ENCODE results near the gene RTN4RL1. TPM values are rescaled to one million over a fixed set of nuclear protein-coding genes. Genes with fewer than 3 reads are reported as not detected.

Gene RTN4RL1
- total and polyA plus RNA-seq, 11 donors = 1.7 to 4.9 (median 2.7) TPM

DNA sequence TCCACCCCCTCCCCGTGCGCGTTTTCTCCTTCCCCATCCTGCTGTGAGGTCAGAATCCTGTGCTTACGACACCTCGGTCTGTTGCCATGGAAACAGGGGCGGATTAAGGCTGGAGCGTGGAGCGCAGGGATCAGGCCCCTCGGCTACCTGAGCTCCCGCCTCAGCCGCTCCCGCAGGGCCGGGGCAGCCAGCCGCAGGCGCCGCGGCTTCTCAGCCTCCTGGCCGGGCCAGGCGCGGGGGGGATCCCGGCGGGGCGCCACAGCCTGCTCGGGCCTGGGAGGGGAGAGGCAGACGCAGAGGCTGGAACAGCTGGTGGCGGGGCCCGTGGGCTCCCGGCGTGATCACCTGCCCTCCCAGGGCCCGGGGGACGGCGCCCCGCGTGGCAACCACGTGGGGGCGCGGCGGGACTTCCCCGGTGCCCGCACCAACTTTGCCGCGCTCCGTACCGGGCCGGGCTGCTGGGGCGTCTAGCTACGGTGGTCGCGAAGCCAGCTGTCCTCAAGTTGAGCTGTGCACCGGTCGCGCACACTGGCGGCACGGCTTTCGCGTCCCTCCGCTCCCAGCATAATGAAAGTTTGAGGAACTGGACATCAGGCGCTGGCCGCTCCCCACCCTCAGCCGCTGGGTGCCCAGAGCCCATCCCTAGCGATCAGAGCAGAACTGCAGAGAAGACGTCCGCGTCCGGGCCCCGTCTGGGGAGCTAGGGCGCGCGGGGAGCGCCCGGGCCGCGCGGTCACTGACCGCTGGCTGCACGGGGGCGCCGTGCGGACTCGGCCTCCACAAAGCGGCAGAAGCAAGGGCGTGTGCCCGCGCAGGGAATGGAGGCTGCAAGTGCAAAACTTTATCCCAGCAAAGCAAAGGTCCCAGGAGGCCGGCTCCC, 1.2 kb downstream of the RTN4RL1 start:
- DNase-seq = peak in 1 of 5 donors; percentile 57
- peaks cover 3 to 43% (median 26%) of the 10 kb centered on the region in 12 donors for H3K4me1 ChIP-seq
- TF ChIP-seq, protein P1, sequence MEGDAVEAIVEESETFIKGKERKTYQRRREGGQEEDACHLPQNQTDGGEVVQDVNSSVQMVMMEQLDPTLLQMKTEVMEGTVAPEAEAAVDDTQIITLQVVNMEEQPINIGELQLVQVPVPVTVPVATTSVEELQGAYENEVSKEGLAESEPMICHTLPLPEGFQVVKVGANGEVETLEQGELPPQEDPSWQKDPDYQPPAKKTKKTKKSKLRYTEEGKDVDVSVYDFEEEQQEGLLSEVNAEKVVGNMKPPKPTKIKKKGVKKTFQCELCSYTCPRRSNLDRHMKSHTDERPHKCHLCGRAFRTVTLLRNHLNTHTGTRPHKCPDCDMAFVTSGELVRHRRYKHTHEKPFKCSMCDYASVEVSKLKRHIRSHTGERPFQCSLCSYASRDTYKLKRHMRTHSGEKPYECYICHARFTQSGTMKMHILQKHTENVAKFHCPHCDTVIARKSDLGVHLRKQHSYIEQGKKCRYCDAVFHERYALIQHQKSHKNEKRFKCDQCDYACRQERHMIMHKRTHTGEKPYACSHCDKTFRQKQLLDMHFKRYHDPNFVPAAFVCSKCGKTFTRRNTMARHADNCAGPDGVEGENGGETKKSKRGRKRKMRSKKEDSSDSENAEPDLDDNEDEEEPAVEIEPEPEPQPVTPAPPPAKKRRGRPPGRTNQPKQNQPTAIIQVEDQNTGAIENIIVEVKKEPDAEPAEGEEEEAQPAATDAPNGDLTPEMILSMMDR (IDR thresholded peaks at IDR 0.05) = peak in 1 of 12 donors; percentile 2
- TF ChIP-seq POLR2A (IDR thresholded peaks at IDR 0.05) = no peak

DNA sequence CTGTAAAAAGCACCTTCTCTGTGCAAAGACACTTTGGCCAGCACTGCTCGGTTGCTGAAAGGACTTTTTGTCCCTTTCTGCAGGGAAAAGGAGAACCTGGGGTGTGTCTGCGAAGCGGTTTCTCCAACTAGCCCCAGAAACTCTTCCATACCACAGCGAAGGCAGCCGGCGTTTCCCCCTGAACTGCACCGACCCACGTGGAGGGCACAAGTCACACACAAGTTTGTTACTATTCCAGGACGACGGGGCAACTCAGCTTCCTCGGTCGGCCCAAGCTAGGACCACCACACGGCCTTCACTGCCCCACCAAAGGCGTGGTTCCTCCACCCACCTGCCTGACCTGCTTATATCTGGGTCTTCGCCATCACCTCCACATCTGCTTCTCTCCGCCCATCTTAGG, 1.9 kb downstream of the RTN4RL1 start:
- ATAC-seq (no peak), DNase-seq (no peak)
- Histone ChIP-seq H3K9me3 (no peaks in the 10 kb centered on the region), H3K27me3 (peaks cover 0 to 47% (median 0%) of the 10 kb centered on the region in 9 donors), H3K4me3 (peak overlapping the region in 1 of 12 donors; percentile 57), H3K27ac (no peak overlapping the region), H3K4me1 (peaks cover 3 to 37% (median 26%) of the 10 kb centered on the region in 12 donors), H3K36me3 (no peaks in the 10 kb centered on the region)
- 70 to 86% (median 74%) methylated on average over 16 of the region's 16 CpGs for WGBS, 4 donors
- intact Hi-C loops (cut with DNase I) = loop anchor here in 3 of 10 donors (5.0 to 10.0 kb wide), 4 partner anchors 51 to 368 kb away; partner anchors contain the start of gene WDR81 (in 1 of the 3)
- TF ChIP-seq, protein P1 (IDR thresholded peaks at IDR 0.05) = no peak
- no peak for TF ChIP-seq POLR2A (IDR thresholded peaks at IDR 0.05)

More for the DNA sequence above, 1.2 kb downstream of the RTN4RL1 start:
- peaks cover 0 to 47% (median 0%) of the 10 kb centered on the region in 9 donors for H3K27me3 ChIP-seq
- no peaks in the 10 kb centered on the region for H3K9me3 ChIP-seq
- H3K27ac ChIP-seq = peak overlapping the region in 2 of 12 donors; percentile 79 to 88
- H3K36me3 ChIP-seq = no peaks in the 10 kb centered on the region
- peak overlapping the region; percentile 35 to 85 (median 62) for H3K4me3 ChIP-seq
- WGBS, 4 donors = 2 to 12% (median 4%) methylated on average over 27 to 85 of the region's 85 CpGs
- ATAC-seq = peak in 2 of 4 donors; percentile 4 to 13
- intact Hi-C loops (cut with DNase I) = loop anchor here in 4 of 10 donors (2.0 to 10.0 kb wide), 5 partner anchors 52 to 369 kb away; partner anchors contain the start of gene WDR81 (in 1 of the 4)

DNA sequence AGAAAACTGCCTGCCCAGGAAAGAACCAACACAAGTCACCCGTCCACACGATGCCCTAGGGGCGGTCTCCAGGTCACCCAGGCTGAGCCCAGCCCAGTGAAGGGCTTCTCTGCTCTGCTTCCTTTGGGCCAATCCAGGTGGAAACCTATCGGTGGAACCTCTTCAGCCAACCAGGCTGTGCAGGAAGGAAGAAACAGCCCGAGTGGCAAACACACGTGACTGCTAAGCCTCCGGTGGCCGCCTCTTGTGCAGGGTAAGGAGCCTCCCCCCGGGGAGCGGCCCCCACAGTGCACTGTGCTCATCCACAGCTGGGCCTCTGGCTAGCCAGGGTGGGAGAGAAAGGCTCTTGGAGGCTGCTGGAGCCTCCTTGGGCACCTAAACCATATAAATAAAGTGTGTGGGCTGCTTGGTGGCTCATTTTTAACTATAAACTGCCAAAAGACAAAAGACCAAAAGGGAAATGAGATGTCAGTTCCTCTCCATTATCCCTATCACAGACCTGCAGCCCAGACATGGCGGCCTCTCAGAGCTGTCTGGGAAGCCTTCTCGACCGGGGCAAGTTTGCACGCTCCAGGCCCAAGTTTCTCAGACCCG, 2.4 kb downstream of the RTN4RL1 start:
- 76 to 87% (median 83%) methylated on average over 15 of the region's 15 CpGs for WGBS, 4 donors
- intact Hi-C loops (cut with DNase I) = loop anchor here in 3 of 10 donors (5.0 to 10.0 kb wide), 4 partner anchors 50 to 368 kb away; partner anchors contain the start of gene WDR81 (in 1 of the 3)
- DNase-seq (no peak), ATAC-seq (no peak)
- Histone ChIP-seq H3K4me1 (peaks cover 3 to 37% (median 26%) of the 10 kb centered on the region in 12 donors), H3K27me3 (peaks cover 0 to 47% (median 0%) of the 10 kb centered on the region in 9 donors), H3K4me3 (no peak overlapping the region), H3K9me3 (no peaks in the 10 kb centered on the region), H3K27ac (no peak overlapping the region), H3K36me3 (no peaks in the 10 kb centered on the region)
- no peak for TF ChIP-seq POLR2A (IDR thresholded peaks at IDR 0.05)
- TF ChIP-seq, protein P1 (IDR thresholded peaks at IDR 0.05) = no peak

All from heart left ventricle (tissue), 16 donors.